Glutamatergic neuron (in vitro differentiated cells): ENCODE data around the gene LHFPL3. TPM values are rescaled to one million over a fixed set of nuclear protein-coding genes. Genes with fewer than 3 reads are reported as not detected.

Experiments used
- DNase-seq: peaks from one replicate; pipeline ENCODE4 v3.0.0; 2022
- H3K27ac Mint-ChIP-seq: one replicate; pipeline ENCODE4 v1.8.0; 2020; ENCODE audit warnings: mild to moderate bottlenecking, mixed read lengths, inconsistent platforms; ENCODE audit not compliant: unreplicated experiment
- H3K27me3 Mint-ChIP-seq: one replicate; pipeline ENCODE4 v1.8.0; 2020; ENCODE audit warnings: mild to moderate bottlenecking, moderate library complexity, mixed read lengths, inconsistent platforms; ENCODE audit not compliant: unreplicated experiment
- H3K36me3 Mint-ChIP-seq: one replicate; pipeline ENCODE4 v1.8.0; 2020; ENCODE audit warnings: mild to moderate bottlenecking, mixed read lengths, inconsistent platforms; ENCODE audit not compliant: unreplicated experiment
- H3K4me1 Mint-ChIP-seq: one replicate; pipeline ENCODE4 v1.8.0; 2020; ENCODE audit warnings: mild to moderate bottlenecking, low read depth, mixed read lengths, inconsistent platforms; ENCODE audit not compliant: unreplicated experiment
- H3K4me3 Mint-ChIP-seq: one replicate; pipeline ENCODE4 v1.8.0; 2020; ENCODE audit warnings: mild to moderate bottlenecking, mixed read lengths, inconsistent platforms; ENCODE audit not compliant: unreplicated experiment
- H3K9me3 Mint-ChIP-seq: one replicate; pipeline ENCODE4 v1.8.0; 2020; ENCODE audit warnings: mild to moderate bottlenecking, moderate library complexity, mixed read lengths, inconsistent platforms; ENCODE audit not compliant: unreplicated experiment
- total RNA-seq: library from RNA; stranded (reverse); fragmentation: NEBNext Ultra II Directional; extraction: Animal tissue kit (Norgen Biotek cat#: 25700); gene quantifications from one replicate; pipeline ENCODE4 v1.2.1, GENCODE V29; 2021; ENCODE audit not compliant: unreplicated experiment
- TF ChIP-seq, protein P1 (sequence below): fragments of 200-600 bp; sonication (generic); IDR thresholded peaks from one replicate; pipeline ENCODE4 v1.5.0; 2021; ENCODE audit not compliant: partially characterized antibody, unreplicated experiment

The LHFPL3 gene
- total RNA-seq, 1 donor from 2014 or later: not detected

DNA sequence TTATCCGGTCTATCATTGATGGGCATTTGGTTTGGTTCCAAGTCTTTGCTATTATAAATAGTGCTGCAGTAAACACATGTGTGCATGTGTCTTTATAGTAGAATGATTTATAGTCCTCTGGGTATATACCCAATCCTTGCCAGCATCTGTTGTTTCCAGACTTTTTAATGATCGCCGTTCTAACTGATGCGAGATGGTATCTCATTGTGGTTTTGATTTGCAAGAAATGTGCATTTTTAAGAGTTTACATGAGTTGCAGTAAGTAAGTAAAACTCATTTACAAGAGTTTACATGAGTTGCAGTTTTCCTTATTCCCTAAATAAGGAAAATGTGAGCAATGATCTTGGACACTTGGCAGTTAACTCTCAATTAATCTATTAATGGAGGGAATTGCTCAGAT lies 312.1 kb downstream of the LHFPL3 start:
- no peak for DNase-seq
- Mint-ChIP-seq H3K4me3 (no peak overlapping the region), H3K36me3 (no peaks in the 10 kb centered on the region), H3K9me3 (peaks cover 8% of the 10 kb centered on the region), H3K27ac (no peak overlapping the region), H3K4me1 (peaks cover 15% of the 10 kb centered on the region), H3K27me3 (peaks cover 4% of the 10 kb centered on the region)
- TF ChIP-seq, protein P1, sequence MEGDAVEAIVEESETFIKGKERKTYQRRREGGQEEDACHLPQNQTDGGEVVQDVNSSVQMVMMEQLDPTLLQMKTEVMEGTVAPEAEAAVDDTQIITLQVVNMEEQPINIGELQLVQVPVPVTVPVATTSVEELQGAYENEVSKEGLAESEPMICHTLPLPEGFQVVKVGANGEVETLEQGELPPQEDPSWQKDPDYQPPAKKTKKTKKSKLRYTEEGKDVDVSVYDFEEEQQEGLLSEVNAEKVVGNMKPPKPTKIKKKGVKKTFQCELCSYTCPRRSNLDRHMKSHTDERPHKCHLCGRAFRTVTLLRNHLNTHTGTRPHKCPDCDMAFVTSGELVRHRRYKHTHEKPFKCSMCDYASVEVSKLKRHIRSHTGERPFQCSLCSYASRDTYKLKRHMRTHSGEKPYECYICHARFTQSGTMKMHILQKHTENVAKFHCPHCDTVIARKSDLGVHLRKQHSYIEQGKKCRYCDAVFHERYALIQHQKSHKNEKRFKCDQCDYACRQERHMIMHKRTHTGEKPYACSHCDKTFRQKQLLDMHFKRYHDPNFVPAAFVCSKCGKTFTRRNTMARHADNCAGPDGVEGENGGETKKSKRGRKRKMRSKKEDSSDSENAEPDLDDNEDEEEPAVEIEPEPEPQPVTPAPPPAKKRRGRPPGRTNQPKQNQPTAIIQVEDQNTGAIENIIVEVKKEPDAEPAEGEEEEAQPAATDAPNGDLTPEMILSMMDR: no peak

DNA sequence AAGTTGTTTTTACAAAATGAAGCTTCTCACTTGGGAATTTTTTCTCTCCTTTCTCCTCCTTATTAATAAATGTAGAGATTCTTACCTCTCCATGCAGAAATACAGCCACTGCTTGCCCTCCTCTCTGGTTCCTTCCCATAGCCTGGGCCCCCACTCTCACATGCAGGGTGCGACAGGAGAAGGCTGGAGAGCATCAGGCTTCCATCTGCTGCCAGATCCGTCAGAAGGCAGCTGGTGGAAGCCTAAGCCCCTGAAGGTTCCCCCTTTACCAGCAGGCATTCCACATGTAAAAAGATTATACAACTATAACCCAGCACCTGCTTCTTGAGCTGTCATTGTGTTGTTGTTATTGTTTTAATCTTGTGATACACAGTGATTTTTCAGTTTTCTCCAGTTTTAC lies 314.2 kb downstream of the LHFPL3 start:
- no peaks in the 10 kb centered on the region for H3K36me3 Mint-ChIP-seq
- TF ChIP-seq, protein P1: no peak
- peaks cover 15% of the 10 kb centered on the region for H3K4me1 Mint-ChIP-seq
- H3K9me3 Mint-ChIP-seq: peaks cover 6% of the 10 kb centered on the region
- DNase-seq: peak; percentile 61
- H3K27me3 Mint-ChIP-seq: peaks cover 4% of the 10 kb centered on the region
- peak overlapping the region; percentile 2 for H3K4me3 Mint-ChIP-seq
- peak overlapping the region; percentile 62 for H3K27ac Mint-ChIP-seq

DNA sequence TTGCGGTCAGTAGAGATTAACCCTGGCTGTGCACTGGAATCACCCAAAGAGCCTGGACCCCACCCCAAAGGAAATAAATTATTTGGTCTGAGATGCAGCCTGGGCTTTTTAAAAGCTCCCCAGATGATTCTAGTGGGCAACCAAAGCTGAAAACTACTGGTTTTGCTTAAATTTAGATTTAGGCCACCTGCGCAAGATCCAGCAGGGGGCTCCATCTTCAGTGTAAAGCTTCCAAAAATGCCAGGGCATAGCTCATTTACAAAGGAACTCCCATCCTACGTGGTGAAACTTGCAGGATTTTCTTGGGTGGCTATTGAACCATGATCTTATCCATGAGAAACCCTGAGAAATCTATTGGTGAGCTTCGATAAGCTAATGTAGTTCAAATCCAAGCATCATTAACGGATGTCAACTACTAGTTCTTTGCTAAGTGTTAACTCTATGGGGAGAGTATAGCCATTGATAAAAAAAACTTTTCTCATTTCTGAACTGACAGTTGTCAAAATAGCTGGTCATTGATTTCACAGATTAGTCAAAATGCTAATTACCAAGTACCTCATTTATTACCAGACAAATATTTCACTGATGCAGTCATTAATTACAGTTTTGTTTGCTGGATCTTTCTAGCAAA lies 315.3 kb downstream of the LHFPL3 start:
- Mint-ChIP-seq H3K27me3 (peaks cover 4% of the 10 kb centered on the region), H3K4me3 (no peak overlapping the region), H3K4me1 (peaks cover 15% of the 10 kb centered on the region), H3K9me3 (peaks cover 6% of the 10 kb centered on the region), H3K36me3 (no peaks in the 10 kb centered on the region), H3K27ac (no peak overlapping the region)
- TF ChIP-seq, protein P1: peak; percentile 42
- DNase-seq: peak; percentile 19

DNA sequence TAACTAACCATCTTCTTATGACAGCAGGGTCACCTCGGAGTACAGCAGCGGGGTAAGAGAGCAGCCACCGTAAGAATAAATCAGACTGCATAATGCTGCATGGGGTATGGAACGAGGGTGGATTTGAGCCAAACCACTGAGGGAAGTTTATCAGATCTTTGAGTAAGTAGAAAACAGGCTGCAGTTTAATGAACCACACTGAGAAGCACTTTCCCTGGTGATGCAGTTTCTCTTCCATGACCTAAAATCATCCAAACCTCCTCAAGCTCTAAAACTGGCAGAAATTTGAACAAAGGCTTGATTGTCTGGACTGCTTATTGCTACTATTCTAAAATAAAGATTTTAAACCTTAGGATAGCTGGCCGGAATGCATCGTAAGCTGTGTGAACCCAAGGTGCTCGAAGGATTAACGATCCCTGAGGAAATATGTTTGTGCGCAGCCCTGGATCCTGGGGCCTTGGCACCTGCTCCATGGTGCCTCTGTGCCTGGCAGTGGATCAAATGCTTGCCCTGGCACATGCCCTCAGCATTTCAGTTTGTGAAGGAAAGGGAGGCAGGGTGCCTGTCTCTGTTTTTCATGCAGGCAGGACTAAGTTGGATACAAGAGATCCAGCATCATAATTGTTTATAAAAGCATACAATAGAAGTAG lies 322.7 kb downstream of the LHFPL3 start:
- no peak overlapping the region for H3K27ac Mint-ChIP-seq
- DNase-seq: no peak
- no peaks in the 10 kb centered on the region for H3K36me3 Mint-ChIP-seq
- H3K4me1 Mint-ChIP-seq: no peaks in the 10 kb centered on the region
- H3K9me3 Mint-ChIP-seq: no peaks in the 10 kb centered on the region
- H3K4me3 Mint-ChIP-seq: no peak overlapping the region
- TF ChIP-seq, protein P1: no peak
- no peaks in the 10 kb centered on the region for H3K27me3 Mint-ChIP-seq

DNA sequence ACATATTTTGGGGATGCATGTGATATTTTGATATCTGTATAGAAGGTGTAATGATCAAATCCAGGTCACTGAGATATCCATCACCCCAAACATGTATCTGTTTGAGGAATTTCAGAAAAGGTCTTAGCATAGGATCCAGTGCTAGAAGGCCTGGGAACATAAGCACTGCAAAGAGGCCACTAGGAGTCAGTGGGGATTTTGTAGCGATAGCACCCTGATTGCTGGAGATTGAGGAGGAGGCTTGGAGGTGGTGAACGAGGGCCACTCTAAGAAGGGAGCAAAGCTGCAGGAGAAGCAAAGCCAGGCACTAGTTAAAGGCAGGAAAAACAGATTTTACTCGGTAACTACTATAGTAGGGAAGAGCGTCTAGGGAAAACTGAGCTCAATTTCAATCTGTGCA lies 324.0 kb downstream of the LHFPL3 start:
- TF ChIP-seq, protein P1: no peak
- Mint-ChIP-seq H3K4me3 (no peak overlapping the region), H3K36me3 (no peaks in the 10 kb centered on the region), H3K27ac (no peak overlapping the region), H3K4me1 (no peaks in the 10 kb centered on the region), H3K9me3 (no peaks in the 10 kb centered on the region), H3K27me3 (no peaks in the 10 kb centered on the region)
- DNase-seq: no peak
